HG02571 (cell line): ENCODE data around the gene SUSD4.

Experiments
- ATAC-seq: cut with Tn5 transposase; IDR thresholded peaks from one replicate; pipeline ENCODE4 v1.9.1; 2021; ENCODE audit warnings: mild to moderate bottlenecking, moderate library complexity; ENCODE audit not compliant: unreplicated experiment

The SUSD4 gene

GRCh38 chr1:223233410-223234169 lies 130.4 kb downstream of the SUSD4 start:
- no peak for ATAC-seq

- no peak for ATAC-seq
These were observed 131.0 kb downstream of the SUSD4 start for GRCh38 chr1:223233019-223233409.

GRCh38 chr1:223231581-223231980 lies 132.4 kb downstream of the SUSD4 start:
- no peak for ATAC-seq

GRCh38 chr1:223231011-223231572 lies 132.9 kb downstream of the SUSD4 start:
- no peak for ATAC-seq

DNA sequence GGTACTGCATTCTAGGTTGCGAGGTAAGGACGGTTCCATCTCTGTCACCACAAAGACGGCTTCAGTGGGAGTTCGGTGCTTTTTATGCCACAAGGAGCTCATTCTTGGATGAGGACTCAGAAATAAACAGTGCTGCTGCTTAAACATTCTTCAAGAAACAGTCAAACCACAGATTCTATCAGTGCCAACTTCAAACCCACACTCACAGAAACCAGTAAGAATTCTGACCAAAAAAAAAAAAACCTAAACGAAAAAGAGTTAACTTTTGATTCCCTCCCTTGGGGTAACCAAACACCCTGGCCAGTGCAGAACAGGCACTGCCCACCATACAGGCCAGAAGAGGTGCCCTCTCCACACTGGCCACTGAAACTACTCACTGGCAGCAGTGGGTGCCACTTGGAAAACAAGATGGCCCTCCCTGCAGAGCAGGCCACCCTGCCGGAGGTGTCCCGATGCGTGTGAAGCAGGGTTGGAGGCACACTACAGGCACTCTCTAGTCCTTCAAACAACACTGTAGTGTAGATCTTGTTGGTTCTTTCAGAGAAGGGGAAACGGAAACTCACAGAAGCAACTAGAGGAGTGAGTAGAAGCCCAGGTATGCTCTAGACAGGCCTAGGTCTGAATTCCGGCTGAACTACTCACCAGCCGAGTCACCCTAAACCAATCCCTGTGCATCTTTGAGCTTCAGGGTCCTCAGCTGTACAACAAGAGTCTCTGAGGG lies 133.7 kb downstream of the SUSD4 start:
- no peak for ATAC-seq

DNA sequence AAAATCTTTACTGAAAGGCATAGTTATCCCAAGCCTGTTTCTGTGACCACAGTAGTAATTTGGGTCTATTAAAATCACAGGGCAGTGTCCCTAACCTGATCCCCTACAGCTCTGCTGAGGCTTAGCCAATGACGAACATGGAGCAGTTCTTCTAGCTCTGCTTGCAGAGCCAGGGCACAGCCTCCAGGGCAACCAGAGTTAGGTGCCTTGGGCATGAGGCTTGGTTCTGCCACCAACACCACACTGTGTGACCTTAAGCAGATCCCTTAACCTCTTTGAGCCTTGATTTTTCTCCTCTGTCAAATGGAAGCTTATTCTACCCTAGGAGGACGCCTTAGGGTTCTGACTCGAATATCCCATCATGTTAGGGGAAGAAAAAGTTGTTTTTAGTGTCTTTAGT lies 134.2 kb downstream of the SUSD4 start:
- ATAC-seq, result no peak

- no peak for ATAC-seq
These were observed 134.9 kb downstream of the SUSD4 start for GRCh38 chr1:223228931-223229528.

DNA sequence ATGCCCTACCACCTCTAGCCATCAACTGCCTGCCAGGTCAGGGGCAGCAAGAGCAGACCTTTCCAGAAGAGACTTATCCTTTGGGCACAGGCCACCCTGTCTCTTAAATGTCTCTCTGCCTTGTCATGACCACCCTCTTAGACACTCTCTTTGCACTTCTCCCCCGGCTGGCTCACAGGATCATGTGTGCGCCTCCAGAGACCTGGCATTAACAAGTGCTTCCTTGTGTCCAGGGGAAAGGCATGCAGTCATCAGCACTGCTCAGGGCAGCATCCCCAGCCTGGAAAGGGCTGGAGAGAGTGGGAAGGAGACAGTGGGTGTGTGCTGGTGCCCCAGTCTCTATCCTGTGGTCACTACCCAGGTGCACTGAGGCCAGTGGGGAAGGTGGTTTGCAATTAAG lies 135.8 kb downstream of the SUSD4 start:
- no peak for ATAC-seq

DNA sequence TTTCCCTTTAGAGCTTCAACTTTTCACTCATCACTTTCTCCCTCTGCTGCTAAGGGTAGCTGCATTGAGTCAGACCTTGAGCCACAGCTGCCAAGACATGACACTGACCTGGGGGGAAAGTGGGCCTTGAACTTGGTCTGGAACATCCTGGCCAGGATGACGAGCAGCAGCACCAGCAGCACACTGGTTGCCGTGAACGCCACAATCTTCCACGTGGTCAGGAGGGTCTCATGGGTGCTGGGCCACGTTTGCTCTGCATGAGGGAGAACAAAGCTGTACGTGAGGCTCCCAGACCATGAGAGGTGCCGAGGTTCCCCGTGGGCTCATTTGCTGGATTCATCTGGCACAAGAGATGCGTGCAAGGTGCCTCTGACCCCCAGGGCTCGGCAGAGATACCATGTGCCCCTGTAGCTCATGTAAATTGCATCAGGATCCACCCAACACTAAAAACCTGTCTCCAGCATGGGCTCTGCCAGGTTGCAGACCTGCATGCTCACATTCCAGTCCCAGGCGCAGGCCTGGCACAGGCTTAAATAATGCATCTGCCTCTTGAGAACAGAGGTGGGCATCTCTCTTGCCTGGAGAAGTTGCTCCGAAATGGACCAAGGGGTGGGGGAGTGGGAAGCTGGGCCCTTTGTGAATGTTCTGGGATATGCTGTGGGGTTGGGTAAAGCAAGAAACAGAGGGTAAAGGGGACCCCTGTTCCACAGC lies 136.3 kb downstream of the SUSD4 start:
- no peak for ATAC-seq

GRCh38 chr1:223227031-223227430 lies 136.9 kb downstream of the SUSD4 start:
- ATAC-seq, result no peak

DNA sequence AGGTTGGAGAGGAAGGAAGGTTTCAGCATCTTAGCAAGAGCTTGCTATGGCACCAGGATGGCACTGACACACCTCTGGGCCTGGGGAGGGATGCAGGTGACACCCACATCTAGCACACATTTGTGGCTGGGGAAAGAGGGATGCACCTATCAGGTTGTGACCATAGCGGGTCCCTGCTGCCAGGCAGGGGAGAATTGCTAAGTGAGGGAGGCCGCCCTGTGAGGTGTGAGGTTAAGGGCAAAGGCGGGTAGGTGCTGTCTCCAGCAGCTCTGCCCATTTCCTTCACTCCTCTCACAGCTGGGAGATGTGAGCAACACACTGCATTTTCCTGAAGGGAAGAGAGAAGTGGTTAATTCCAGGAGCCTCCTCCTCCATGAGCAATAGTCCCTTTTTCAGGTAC lies 137.7 kb downstream of the SUSD4 start:
- ATAC-seq, result no peak

DNA sequence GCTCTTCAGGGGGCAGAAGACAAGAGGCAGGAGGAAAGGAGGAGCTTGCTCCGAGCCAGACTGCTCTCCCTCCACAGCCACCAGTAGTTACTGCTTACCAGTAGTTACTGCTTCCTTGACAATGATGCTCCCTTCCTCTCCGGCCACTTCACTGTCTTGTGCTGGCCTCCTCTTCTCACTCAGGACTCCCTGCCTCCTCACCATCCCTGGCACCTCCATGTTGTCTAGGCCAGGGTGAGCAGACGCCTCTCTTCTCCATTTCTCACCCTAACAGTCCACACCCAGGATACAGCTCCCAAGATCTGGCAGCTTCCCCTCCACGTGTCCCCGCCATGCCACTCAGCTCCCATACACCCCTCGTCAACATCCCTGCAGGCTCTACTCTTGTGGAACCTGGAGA lies 138.5 kb downstream of the SUSD4 start:
- ATAC-seq, result no peak

- no peak for ATAC-seq
These were observed 138.9 kb downstream of the SUSD4 start for GRCh38 chr1:223225061-223225460.

- ATAC-seq, result no peak
These were observed 139.5 kb downstream of the SUSD4 start for GRCh38 chr1:223224465-223224864.

- no peak for ATAC-seq
These were observed 140.6 kb downstream of the SUSD4 start for GRCh38 chr1:223223091-223223995.

DNA sequence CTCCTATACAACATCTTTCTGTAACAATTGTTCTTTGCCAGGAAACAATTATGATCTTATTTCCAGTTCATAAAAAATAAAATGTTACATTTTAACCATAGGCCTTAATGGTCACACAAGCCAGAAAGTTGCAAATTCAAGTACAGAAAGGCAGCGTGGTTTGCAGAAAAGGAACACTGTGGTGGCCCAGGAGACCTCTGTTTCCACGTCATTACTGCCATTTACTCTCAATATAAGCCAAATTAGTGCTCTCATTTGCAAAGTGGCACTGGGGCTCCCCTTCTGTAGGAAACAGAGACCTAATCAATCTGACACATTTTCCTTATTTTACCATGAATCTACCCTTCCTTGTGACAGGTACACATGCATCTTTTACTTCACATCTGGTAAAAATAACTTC lies 141.6 kb downstream of the SUSD4 start:
- no peak for ATAC-seq

- no peak for ATAC-seq
These were observed 142.3 kb downstream of the SUSD4 start for GRCh38 chr1:223221686-223222085.

- ATAC-seq, result no peak
These were observed 143.9 kb downstream of the SUSD4 start for GRCh38 chr1:223219846-223220610.

DNA sequence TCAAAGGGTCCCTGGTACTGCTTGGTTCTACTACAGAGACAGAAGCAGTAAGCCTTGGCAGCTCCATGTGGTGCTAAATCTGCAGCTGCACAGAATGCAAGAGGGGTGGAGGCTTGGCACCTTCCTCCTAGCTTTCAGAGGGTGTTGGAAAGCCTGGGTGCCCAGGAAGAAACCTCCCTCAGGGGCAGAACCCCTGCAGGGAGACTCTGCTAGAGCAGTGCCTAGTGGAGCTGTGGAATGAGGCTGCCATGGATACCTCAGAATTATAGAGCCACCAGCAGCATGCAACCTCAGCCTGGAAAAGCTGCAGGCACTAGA lies 144.7 kb downstream of the SUSD4 start:
- ATAC-seq, result no peak

- ATAC-seq, result no peak
These were observed 146.2 kb downstream of the SUSD4 start for GRCh38 chr1:223217781-223218180.
